GM19240 (cell line): ENCODE data around the gene EVL.

ENCODE experiments used
- DNase-seq: peaks from one replicate; pipeline ENCODE4 v3.0.0; 2011; ENCODE audit warnings: low spot score; ENCODE audit not compliant: insufficient read length

Gene EVL

GRCh38 chr14:100065942-100066574 is 836 bp downstream of the EVL start:
- no peak for DNase-seq

- DNase-seq, result no peak
Measured at GRCh38 chr14:100066962-100067361, 1.7 kb downstream of the EVL start.

GRCh38 chr14:100067481-100067880 is 2.3 kb downstream of the EVL start:
- no peak for DNase-seq

- DNase-seq, result no peak
Measured at GRCh38 chr14:100067971-100068959, 3.0 kb downstream of the EVL start.

- no peak for DNase-seq
Measured at GRCh38 chr14:100069161-100069800, 4.1 kb downstream of the EVL start.

GRCh38 chr14:100070310-100070709 is 5.1 kb downstream of the EVL start:
- DNase-seq, result no peak

DNA sequence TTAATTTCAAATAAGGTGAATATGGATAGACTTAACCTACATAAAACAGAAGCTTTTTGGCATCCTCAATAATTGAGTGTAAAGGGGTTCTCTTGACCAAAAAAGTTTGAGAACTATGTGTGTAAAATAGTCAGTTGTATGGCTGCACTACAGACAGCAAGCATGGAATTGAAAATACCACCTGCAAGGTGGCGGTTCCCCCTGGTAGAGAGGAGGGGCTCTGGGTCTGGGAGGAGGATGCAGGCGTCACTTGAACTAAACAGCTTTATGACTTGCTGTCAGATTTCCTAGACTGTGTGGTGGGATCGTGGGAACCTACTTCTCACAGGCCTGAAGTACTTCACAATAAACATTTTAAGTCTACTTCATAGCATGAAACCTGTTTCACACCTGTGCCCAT is 6.3 kb downstream of the EVL start:
- DNase-seq, result no peak

GRCh38 chr14:100072783-100073346 is 7.6 kb downstream of the EVL start:
- no peak for DNase-seq

DNA sequence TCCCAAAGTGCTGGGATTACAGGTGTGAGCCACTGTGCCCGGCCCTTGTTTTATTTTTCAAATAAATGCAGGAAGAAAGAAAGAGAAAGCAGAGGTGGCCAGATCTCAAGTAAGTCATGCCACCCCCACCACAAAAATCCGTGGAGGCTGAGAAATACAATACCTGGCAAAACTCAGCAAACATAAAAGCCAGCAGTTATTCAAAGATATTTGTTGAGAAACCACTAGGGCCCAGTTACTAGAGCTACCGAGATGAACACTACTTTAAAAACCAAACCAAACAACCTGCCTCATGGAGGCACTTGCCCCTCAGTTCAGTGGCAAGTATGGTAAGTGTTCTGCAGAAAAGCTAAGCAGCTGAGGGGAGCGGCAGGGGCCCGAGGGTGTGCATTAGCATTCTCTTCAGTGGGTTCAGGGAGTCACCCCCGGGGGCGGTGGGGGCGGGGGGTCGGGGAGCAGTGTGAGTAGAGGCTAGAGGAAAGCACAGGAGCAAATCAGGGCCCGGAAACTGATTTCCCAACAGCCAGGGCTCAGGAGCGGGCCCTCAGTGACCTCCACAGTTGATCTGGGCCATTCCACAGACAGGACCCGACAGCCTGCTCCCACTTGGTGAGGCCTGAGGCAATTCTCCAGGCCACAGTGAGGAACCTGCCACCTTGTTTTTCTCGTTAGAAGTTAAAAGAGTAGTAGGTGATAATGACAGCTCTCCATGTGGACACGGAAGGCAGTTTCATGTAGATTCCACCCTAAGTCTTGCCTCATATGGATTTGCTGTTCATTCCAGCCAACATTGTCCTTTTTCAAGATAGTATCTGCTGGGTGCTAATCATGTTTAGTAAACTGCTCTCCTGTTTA is 8.6 kb downstream of the EVL start:
- DNase-seq, result no peak

- DNase-seq, result no peak
Measured at GRCh38 chr14:100074431-100075100, 9.3 kb downstream of the EVL start.

- DNase-seq, result no peak
Measured at GRCh38 chr14:100075681-100076080, 10.5 kb downstream of the EVL start.

DNA sequence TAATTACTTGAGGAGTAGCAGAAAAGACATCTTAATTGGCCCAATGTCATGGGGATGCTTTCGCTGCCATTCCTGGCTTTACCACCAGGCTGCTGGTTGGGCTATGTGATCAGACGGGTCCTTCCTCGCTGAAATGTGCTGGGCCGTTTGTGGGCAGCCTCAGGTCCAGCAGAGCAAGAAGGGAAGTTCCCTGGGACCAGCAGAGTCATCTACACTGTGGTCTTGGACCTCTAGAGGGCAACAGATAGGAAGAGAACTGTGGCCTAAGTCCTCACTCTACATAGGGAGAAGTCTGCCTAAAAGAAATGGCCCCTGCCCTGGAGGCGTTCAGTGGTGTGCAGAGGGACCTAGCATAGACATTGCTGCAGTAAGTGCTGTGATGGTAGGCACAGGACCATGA is 10.9 kb downstream of the EVL start:
- no peak for DNase-seq

- no peak for DNase-seq
Measured at GRCh38 chr14:100076606-100077005, 11.4 kb downstream of the EVL start.

DNA sequence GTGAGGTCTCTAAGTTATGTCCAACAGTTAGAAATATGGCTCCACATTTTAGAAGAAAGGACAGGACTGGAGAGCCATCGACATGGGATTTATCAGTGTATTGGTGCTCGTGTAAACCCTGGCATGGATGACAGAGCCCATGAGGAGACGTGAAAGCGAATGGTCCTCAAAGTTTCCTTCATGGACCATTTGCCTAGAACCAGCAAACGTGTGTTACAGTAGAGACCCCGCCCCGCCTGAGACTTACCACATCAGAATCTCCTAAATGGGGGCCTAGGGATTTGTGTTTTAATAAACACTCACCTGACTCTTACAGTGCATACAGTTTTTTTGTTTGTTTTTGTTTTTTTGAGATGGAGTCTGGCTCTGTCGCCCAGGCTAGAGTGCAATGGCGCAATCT is 12.2 kb downstream of the EVL start:
- DNase-seq, result no peak

- no peak for DNase-seq
Measured at GRCh38 chr14:100078216-100078803, 13.1 kb downstream of the EVL start.

DNA sequence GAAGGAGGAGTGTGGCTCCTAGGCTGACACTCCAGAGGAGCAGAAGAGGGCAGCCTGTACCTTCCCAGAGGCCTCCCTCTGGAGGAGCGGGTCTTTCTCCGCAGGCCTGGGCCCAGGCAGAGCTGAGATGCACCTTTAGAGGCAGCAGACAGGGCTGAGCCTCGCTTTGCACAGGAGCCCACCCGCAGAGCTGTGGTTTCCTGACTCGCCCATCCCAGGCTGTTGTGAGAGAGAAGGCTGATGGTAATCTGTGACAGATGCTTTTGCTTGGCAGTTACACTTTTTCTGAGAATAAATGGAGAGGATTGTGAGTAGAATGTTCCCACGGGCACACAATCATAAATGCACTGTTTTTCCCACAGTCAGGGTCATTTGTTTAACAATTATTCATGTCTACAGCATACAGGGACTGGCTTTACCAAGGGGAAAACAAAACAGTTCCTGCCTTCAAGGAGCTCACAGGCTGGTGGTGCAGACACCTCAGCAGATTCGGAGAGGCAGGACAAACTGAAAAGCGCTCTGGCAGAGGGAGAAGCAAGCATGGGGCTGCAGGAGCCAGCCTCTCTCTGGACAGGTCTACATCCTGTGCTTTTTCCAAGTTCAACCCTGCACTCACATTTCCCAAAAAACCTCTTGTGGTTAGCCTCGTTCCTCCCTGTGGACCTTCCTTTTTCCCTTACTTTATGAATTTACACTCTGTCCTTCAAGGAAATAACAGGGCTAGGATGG is 13.9 kb downstream of the EVL start:
- no peak for DNase-seq

DNA sequence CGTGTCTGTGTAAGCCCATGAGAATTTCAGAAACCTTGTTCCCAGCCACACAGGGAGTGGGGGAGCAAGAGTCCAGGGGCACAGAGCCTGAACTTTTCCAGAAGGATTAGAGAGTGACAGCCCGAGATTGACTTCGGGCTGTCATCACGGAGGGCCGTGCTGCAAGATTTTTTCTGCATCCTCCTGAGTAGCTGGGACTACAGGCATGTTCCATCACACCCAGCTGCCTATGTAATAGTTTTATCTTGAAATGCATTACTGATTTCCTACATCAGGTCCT is 14.4 kb downstream of the EVL start:
- no peak for DNase-seq

DNA sequence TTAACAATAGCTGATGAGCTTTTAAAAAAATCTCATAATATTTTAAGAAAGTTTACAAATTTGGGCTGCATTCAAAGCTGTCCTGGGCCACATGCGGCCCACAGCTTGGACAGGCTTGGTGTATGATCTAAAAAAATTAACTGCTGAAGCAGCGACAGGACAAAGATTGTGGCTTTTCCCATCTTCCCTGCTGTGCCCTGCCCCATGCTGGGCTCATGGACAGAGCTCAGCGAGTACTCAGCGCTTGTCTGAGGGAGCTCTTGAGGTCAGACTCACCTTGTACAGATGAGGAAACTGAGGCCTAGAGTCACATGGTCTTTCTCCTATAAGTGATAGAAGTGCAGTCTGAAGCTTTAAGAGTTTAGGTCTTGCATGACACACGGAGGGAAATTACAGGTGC is 15.0 kb downstream of the EVL start:
- no peak for DNase-seq

DNA sequence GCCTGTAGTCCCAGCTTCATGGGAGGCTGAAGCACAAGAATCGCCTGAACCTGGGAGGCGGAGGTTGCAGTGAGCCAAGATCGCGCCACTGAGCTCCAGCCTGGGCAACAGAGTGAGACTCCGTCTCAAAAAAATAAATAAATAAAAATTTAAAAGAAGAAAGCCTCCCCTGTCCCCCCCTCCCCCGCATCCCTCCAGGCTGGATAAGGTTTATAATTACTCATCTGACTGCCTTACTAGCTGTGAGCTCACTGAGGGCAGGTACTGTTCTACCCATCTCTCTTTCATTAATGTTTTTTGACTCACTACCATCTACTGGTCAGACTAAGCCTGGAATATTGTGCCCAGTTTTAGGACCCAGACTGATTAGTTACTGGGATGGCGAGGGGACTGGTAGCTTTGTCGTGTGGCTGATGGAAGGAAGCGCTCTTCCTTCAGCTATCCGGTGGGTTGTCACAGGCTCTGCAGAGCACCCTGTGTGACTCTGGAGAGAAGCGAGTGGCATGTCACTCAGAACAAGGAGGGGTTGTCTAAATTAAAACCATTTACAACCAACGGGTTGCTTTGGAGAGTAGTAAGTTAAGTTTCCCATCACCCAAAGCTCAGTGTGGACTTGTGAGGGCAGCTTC is 16.9 kb downstream of the EVL start:
- no peak for DNase-seq
